ENCODE data around the gene TRIM24. TPM values are rescaled to one million over a fixed set of nuclear protein-coding genes. Genes with fewer than 3 reads are reported as not detected.

TRIM24 gene
- total and polyA plus RNA-seq, 10 of the 15 experiments (the other 5 are each of a cell fraction or from before 2014, with no cell fraction given), result 4.6 to 23.5 (median 13.6) TPM

- DNase-seq (ENCODE audit: low read depth, low spot score) (no peak), FAIRE-seq (no peak), ATAC-seq (no peak)
- BruUV-seq (replicated peaks), result no TSS peak
- no peak overlapping the region for H3K4me2 ChIP-seq (ENCODE audit: control insufficient read depth, insufficient read depth)
- H2AFZ ChIP-seq (ENCODE audit: control insufficient read depth, low read depth, low read length), result no peak overlapping the region
- H3K9ac ChIP-seq (ENCODE audit: control insufficient read depth, insufficient read depth, low read length), result no peak overlapping the region
- no peaks in the 10 kb centered on the region for H3K36me3 ChIP-seq (ENCODE audit: control insufficient read depth in 2 of 2, insufficient read depth in 2 of 2, low read length in 1 of 2)
- H3K79me2 ChIP-seq (ENCODE audit: control insufficient read depth, insufficient read depth, low read length), result no peaks in the 10 kb centered on the region
- ChIA-PET CTCF (no interaction called here), POLR2A (no interaction called here), SMC1A (ENCODE audit: uncharacterized antibody, unreplicated experiment) (interaction anchor here (1.3 to 1.5 kb wide), 2 partner anchors 8 to 471 kb away, joined by 3 to 5 read pairs; no protein-coding TSS in a partner anchor), RAD21 (ENCODE audit: unreplicated experiment) (no interaction called here)
- in situ Hi-C loops (cut with MboI) (no loop called here), intact Hi-C loops (cut with micrococcal nuclease; ENCODE audit: unreplicated experiment) (no loop called here)
- TF ChIP-seq RAD21 (IDR thresholded peaks at IDR 0.05; ENCODE audit: insufficient read depth, low read depth, low read length) (no peak), NR2C2 (IDR thresholded peaks at IDR 0.05; ENCODE audit: borderline replicate concordance, control insufficient read depth, insufficient read length, low read depth) (no peak), USF1 (IDR thresholded peaks at IDR 0.05; ENCODE audit: borderline replicate concordance, extremely low read length, insufficient read depth, low read depth, low read length) (no peak), BMI1 (IDR thresholded peaks at IDR 0.05; ENCODE audit: borderline replicate concordance) (no peak), MEF2A (IDR thresholded peaks at IDR 0.05; ENCODE audit: insufficient read depth, low read depth, low read length) (no peak), PAX8 (IDR thresholded peaks at IDR 0.05) (no peak), GATAD2B (conservative IDR thresholded peaks at IDR 0.05; ENCODE audit: low read depth) (no peak), CBX3 (IDR thresholded peaks at IDR 0.05; ENCODE audit: borderline replicate concordance, low read depth) (no peak), ASH2L (IDR thresholded peaks at IDR 0.05; ENCODE audit: borderline replicate concordance, low read depth) (no peak), CHD4 (IDR thresholded peaks at IDR 0.05) (no peak), BACH1 (IDR thresholded peaks at IDR 0.05; ENCODE audit: borderline replicate concordance) (no peak), CREM (IDR thresholded peaks at IDR 0.05; ENCODE audit: low read depth) (no peak), ZBTB11 (CRISPR knock-in tag; IDR thresholded peaks at IDR 0.05) (no peak), MEF2B (IDR thresholded peaks at IDR 0.05; ENCODE audit: partially characterized antibody, poor library complexity, severe bottlenecking) (no peak), ZNF384 (IDR thresholded peaks at IDR 0.05; ENCODE audit: borderline replicate concordance, low read depth, low read length) (no peak)
- TF ChIP-seq, protein P1, sequence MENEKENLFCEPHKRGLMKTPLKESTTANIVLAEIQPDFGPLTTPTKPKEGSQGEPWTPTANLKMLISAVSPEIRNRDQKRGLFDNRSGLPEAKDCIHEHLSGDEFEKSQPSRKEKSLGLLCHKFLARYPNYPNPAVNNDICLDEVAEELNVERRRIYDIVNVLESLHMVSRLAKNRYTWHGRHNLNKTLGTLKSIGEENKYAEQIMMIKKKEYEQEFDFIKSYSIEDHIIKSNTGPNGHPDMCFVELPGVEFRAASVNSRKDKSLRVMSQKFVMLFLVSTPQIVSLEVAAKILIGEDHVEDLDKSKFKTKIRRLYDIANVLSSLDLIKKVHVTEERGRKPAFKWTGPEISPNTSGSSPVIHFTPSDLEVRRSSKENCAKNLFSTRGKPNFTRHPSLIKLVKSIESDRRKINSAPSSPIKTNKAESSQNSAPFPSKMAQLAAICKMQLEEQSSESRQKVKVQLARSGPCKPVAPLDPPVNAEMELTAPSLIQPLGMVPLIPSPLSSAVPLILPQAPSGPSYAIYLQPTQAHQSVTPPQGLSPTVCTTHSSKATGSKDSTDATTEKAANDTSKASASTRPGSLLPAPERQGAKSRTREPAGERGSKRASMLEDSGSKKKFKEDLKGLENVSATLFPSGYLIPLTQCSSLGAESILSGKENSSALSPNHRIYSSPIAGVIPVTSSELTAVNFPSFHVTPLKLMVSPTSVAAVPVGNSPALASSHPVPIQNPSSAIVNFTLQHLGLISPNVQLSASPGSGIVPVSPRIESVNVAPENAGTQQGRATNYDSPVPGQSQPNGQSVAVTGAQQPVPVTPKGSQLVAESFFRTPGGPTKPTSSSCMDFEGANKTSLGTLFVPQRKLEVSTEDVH (IDR thresholded peaks at IDR 0.05; ENCODE audit: low read depth, partially characterized antibody), result no peak
- H3K27me3 ChIP-seq (replicated peaks in 1 of 2; ENCODE audit: control insufficient read depth in 2 of 2, insufficient read depth in 2 of 2, low read length in 1 of 2), result no peaks in the 10 kb centered on the region; a peak in 1 of 4 replicates
- WGBS (ENCODE audit: insufficient coverage, insufficient replicate concordance, low lambda C conversion rate, missing lambda C conversion rate), result 17% methylated on average over 12 of the region's 12 CpGs
- H4K20me1 ChIP-seq (ENCODE audit: control insufficient read depth, insufficient read depth), result no peaks in the 10 kb centered on the region
- H3K4me3 ChIP-seq, result no peak overlapping the region
- no peak overlapping the region for H3K27ac ChIP-seq (ENCODE audit: control insufficient read depth, insufficient read depth)
- no peaks in the 10 kb centered on the region for H3K4me1 ChIP-seq (ENCODE audit: control insufficient read depth, insufficient read depth, low read length)
- H3K9me3 ChIP-seq (replicated peaks; ENCODE audit: control insufficient read depth, insufficient read depth, low read length), result no peaks in the 10 kb centered on the region
These were observed 173.0 kb downstream of the TRIM24 start for GRCh38 chr7:138632826-138633602.

Measured in GM12878 (cell line).